A673 (cell line): Measurements from ENCODE around the gene PHRF1.

Experiments used
- EZH2 ChIP-seq: fragments of 200-600 bp; sonication (generic); IDR thresholded peaks from 2 replicates; pipeline ENCODE4 v1.6.1; 2017; ENCODE audit warnings: borderline replicate concordance, low read depth, mild to moderate bottlenecking, mixed read lengths, antibody characterized with exemption, low read length; ENCODE audit not compliant: poor library complexity, severe bottlenecking
- TF ChIP-seq, protein P1 (sequence below): fragments of 300-800, 200-600 bp; sonication (generic); conservative IDR thresholded peaks from 2 replicates; pipeline ENCODE4 v1.5.1; 2017; ENCODE audit warnings: low read depth, mild to moderate bottlenecking, antibody characterized with exemption, low read length, moderate library complexity, mixed read lengths

- no peak for TF ChIP-seq EZH2
- TF ChIP-seq, protein P1, sequence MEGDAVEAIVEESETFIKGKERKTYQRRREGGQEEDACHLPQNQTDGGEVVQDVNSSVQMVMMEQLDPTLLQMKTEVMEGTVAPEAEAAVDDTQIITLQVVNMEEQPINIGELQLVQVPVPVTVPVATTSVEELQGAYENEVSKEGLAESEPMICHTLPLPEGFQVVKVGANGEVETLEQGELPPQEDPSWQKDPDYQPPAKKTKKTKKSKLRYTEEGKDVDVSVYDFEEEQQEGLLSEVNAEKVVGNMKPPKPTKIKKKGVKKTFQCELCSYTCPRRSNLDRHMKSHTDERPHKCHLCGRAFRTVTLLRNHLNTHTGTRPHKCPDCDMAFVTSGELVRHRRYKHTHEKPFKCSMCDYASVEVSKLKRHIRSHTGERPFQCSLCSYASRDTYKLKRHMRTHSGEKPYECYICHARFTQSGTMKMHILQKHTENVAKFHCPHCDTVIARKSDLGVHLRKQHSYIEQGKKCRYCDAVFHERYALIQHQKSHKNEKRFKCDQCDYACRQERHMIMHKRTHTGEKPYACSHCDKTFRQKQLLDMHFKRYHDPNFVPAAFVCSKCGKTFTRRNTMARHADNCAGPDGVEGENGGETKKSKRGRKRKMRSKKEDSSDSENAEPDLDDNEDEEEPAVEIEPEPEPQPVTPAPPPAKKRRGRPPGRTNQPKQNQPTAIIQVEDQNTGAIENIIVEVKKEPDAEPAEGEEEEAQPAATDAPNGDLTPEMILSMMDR, result no peak
Observed at GRCh38 chr11:550021-550745, 26.1 kb upstream of the PHRF1 start.
